ENCODE results near the gene MS4A18. TPM values are rescaled to one million over a fixed set of nuclear protein-coding genes. Genes with fewer than 3 reads are reported as not detected.

The MS4A18 gene
- polyA plus RNA-seq, 1 experiment, result not detected

DNA sequence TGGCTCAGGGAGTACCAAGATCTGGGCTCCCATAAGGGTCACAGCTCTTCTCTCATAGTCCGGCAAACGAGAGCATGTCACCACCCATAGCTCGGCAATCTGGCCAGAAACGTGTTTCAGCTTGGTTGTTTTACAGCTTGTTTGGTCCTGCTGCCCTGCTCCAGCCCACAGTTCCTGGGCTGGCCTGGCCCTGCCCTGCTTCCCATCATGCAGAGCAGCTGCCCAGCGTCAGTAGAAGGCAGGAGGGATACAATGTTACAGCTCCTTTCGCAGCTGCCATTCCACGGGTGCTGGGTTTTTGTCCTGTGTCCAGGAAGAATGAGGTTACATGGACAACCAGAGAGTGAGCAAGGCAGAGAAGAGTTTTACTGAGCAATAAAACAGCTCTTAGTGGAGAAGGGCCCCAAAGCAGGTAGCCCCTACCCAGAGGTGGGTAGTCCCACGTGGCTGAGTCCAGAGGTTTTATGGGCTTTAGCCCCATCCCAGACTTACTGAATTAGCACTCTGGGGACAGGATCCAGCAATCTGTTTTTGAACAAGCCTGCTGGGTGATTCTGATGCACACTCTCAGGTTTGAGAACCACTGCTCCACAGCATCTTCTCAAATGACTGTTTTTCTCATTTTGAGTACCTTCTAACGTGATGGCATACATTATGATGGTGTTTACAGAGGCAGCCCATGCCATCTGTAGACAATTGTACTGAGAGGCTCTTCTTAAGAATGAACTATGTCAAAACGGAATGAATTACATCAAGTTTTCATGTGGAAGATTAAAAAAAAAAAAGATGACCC lies 5.8 kb upstream of the MS4A18 start:
- no peak for DNase-seq (ENCODE audit: low read depth)
- no peaks in the 10 kb centered on the region for H3K27me3 ChIP-seq (ENCODE audit: control insufficient read depth, insufficient read depth, low read length)
- CTCF ChIA-PET, result no interaction called here
- POLR2A ChIA-PET, result no interaction called here
- TF ChIP-seq, protein P1, sequence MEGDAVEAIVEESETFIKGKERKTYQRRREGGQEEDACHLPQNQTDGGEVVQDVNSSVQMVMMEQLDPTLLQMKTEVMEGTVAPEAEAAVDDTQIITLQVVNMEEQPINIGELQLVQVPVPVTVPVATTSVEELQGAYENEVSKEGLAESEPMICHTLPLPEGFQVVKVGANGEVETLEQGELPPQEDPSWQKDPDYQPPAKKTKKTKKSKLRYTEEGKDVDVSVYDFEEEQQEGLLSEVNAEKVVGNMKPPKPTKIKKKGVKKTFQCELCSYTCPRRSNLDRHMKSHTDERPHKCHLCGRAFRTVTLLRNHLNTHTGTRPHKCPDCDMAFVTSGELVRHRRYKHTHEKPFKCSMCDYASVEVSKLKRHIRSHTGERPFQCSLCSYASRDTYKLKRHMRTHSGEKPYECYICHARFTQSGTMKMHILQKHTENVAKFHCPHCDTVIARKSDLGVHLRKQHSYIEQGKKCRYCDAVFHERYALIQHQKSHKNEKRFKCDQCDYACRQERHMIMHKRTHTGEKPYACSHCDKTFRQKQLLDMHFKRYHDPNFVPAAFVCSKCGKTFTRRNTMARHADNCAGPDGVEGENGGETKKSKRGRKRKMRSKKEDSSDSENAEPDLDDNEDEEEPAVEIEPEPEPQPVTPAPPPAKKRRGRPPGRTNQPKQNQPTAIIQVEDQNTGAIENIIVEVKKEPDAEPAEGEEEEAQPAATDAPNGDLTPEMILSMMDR (IDR thresholded peaks at IDR 0.05; ENCODE audit: insufficient read depth, low read depth, low read length), result no peak
- no peaks in the 10 kb centered on the region for H3K36me3 ChIP-seq (ENCODE audit: control insufficient read depth, insufficient read depth, low read length)
- no peak overlapping the region for H3K4me3 ChIP-seq (ENCODE audit: low read depth, low read length)

DNA sequence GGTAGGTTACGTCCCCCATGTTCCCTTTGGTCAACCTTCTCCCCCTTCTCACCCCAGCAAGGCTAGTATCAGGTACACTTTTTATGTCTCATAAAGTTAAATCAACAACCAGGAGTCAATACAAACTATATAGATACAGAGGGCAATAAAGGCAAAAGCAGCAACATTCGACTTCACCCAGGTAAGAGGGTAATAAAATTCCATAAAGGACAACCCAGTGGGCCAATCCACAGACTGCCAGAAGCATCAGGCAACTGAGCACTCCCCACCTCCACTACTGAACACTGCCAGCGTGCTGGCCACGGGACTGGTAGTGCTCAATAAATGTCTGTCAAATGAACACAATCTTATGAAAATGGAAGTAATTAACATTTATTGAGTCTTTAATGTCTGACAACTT lies 5.1 kb upstream of the MS4A18 start:
- TF ChIP-seq, protein P1 (IDR thresholded peaks at IDR 0.05; ENCODE audit: insufficient read depth, low read depth, low read length), result no peak
- Histone ChIP-seq H3K36me3 (ENCODE audit: control insufficient read depth, insufficient read depth, low read length) (no peaks in the 10 kb centered on the region), H3K27me3 (ENCODE audit: control insufficient read depth, insufficient read depth, low read length) (no peaks in the 10 kb centered on the region), H3K4me3 (ENCODE audit: low read depth, low read length) (no peak overlapping the region)
- POLR2A ChIA-PET, result no interaction called here
- no peak for DNase-seq (ENCODE audit: low read depth)
- CTCF ChIA-PET, result no interaction called here

DNA sequence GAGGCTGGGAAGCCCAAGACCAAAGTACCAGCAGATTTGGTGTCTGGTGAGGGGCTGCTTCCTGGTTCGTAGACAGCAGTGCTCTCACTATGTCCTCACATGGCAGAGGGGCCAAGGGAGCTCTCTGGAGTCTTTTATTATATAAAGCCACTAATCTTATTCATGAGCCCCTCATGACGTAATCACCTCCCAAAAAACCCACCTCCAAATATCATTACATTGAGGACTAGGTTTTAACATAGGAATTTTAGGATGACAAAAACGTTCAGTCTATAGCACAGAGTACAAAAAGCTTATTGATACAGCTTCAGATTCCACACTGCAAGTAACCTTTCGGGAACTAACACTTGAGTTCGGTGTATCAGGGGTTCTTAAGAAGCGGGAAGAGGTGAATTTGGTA lies 4.1 kb upstream of the MS4A18 start:
- Histone ChIP-seq H3K27me3 (ENCODE audit: control insufficient read depth, insufficient read depth, low read length) (no peaks in the 10 kb centered on the region), H3K36me3 (ENCODE audit: control insufficient read depth, insufficient read depth, low read length) (no peaks in the 10 kb centered on the region), H3K4me3 (ENCODE audit: low read depth, low read length) (no peak overlapping the region)
- no peak for DNase-seq (ENCODE audit: low read depth)
- TF ChIP-seq, protein P1 (IDR thresholded peaks at IDR 0.05; ENCODE audit: insufficient read depth, low read depth, low read length), result no peak
- ChIA-PET CTCF (no interaction called here), POLR2A (no interaction called here)

DNA sequence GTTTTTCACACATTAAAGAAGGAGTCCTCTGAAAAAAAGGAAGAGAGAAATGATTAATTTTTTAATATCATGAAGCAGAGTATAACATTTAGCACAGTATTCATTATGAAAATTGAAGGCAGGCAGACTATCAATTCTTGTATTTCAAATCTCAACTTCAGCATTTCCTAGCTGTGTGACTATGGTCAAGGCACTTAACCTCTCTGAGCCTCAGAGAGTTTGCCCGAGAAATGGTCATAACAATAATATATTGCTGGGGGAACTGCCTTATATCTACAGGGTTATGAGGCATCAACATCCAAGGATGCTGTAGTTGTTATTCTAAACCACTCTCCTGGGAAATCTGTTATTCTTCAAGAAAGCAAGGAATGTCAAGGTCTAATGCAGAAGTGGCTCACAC lies 1.1 kb downstream of the MS4A18 start:
- ChIA-PET CTCF (interaction anchor here (0.7 to 0.8 kb wide), 2 partner anchors 218 to 802 kb away, joined by 3 read pairs; no protein-coding TSS in a partner anchor), POLR2A (no interaction called here)
- Histone ChIP-seq H3K36me3 (ENCODE audit: control insufficient read depth, insufficient read depth, low read length) (no peaks in the 10 kb centered on the region), H3K4me3 (ENCODE audit: low read depth, low read length) (no peak overlapping the region), H3K27me3 (ENCODE audit: control insufficient read depth, insufficient read depth, low read length) (no peaks in the 10 kb centered on the region)
- TF ChIP-seq, protein P1 (IDR thresholded peaks at IDR 0.05; ENCODE audit: insufficient read depth, low read depth, low read length), result no peak
- no peak for DNase-seq (ENCODE audit: low read depth)

DNA sequence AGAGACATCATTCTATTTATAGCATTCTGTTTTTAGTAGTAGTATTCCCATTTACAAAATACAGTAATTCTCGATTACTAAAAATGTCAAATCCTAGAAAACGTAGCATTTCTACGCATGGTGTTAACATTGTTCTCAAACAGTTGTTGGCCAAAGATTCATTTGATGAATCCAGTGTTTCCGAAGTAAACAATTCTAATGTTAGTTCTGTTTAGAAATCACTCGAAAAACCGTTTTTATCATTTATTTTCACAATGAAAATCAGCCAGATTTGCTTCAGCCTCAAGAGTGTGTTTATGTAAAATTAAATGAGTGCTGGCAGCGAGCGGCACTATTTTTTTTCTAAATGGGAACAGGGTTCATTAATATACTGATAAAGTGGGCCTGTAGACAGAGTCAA lies 7.1 kb downstream of the MS4A18 start:
- no peaks in the 10 kb centered on the region for H3K36me3 ChIP-seq (ENCODE audit: control insufficient read depth, insufficient read depth, low read length)
- no peak overlapping the region for H3K4me3 ChIP-seq (ENCODE audit: low read depth, low read length)
- TF ChIP-seq, protein P1 (IDR thresholded peaks at IDR 0.05; ENCODE audit: insufficient read depth, low read depth, low read length), result no peak
- ChIA-PET CTCF (interaction anchor here (0.6 kb wide), 1 partner anchor 1216 kb away, joined by 3 read pairs; no protein-coding TSS in a partner anchor), POLR2A (no interaction called here)
- DNase-seq (ENCODE audit: low read depth), result no peak
- no peaks in the 10 kb centered on the region for H3K27me3 ChIP-seq (ENCODE audit: control insufficient read depth, insufficient read depth, low read length)
